Adrenal gland (tissue), 5 donors: Measurements from ENCODE around the gene SLC18A2.

Experiments
- POLR2A ChIP-seq, 2 donors: fragments of 450-650 bp; IDR thresholded peaks; one replicate each; pipeline ENCODE4 v1.6.1; 2017; ENCODE audit warnings: antibody characterized with exemption in 2 of 2, mild to moderate bottlenecking in 2 of 2, moderate library complexity in 1 of 2
- TF ChIP-seq, protein P1 (sequence below), 6 experiments: fragments of 450-650 bp in 4 of 6; fragments of 200-600 bp in 2 of 6; sonication (generic) in 1 of 6; IDR thresholded peaks; 1 replicate in 5 of 6; 2 replicates in 1 of 6; pipeline versions ENCODE4 v1.5.1 to v1.8.0; 2016 to 2021; ENCODE audit warnings: antibody characterized with exemption in 6 of 6, mild to moderate bottlenecking in 2 of 6, moderate library complexity in 1 of 6
- donor health status: DM: no; HTN: no; CAD: no.

DNA sequence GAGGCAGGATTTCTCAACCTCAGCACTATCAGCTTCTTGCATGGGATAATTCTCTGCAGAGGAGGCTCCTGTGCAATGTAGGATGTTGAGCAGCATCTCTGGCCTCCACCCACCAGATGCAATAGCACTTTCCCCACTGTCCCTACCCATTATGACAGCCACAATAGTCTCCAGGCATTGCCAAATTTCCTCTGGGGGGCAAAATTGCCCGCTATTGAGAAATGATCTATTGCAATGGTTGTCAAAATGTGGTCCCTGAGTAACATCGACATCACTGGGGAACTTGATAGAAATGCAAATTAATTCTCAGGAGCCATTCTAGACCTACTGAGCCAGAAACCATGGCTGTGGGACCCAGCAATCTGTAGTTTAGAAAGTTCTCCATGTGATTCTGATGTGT lies 36.6 kb upstream of the SLC18A2 start:
- TF ChIP-seq, protein P1, sequence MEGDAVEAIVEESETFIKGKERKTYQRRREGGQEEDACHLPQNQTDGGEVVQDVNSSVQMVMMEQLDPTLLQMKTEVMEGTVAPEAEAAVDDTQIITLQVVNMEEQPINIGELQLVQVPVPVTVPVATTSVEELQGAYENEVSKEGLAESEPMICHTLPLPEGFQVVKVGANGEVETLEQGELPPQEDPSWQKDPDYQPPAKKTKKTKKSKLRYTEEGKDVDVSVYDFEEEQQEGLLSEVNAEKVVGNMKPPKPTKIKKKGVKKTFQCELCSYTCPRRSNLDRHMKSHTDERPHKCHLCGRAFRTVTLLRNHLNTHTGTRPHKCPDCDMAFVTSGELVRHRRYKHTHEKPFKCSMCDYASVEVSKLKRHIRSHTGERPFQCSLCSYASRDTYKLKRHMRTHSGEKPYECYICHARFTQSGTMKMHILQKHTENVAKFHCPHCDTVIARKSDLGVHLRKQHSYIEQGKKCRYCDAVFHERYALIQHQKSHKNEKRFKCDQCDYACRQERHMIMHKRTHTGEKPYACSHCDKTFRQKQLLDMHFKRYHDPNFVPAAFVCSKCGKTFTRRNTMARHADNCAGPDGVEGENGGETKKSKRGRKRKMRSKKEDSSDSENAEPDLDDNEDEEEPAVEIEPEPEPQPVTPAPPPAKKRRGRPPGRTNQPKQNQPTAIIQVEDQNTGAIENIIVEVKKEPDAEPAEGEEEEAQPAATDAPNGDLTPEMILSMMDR (IDR thresholded peaks at IDR 0.05) = no peak
- no peak for TF ChIP-seq POLR2A (IDR thresholded peaks at IDR 0.05)
